ENCODE measurements around the gene MX1. TPM values are rescaled to one million over a fixed set of nuclear protein-coding genes. Genes with fewer than 3 reads are reported as not detected.
"Not testable (repeated sequence)": the region's sequence is repeated elsewhere in the genome, so short reads cannot be mapped to it uniquely, and the experiment has no call there.

The MX1 gene
- total and polyA plus RNA-seq, 11 donors = 6.2 to 53.9 (median 13.6) TPM

DNA sequence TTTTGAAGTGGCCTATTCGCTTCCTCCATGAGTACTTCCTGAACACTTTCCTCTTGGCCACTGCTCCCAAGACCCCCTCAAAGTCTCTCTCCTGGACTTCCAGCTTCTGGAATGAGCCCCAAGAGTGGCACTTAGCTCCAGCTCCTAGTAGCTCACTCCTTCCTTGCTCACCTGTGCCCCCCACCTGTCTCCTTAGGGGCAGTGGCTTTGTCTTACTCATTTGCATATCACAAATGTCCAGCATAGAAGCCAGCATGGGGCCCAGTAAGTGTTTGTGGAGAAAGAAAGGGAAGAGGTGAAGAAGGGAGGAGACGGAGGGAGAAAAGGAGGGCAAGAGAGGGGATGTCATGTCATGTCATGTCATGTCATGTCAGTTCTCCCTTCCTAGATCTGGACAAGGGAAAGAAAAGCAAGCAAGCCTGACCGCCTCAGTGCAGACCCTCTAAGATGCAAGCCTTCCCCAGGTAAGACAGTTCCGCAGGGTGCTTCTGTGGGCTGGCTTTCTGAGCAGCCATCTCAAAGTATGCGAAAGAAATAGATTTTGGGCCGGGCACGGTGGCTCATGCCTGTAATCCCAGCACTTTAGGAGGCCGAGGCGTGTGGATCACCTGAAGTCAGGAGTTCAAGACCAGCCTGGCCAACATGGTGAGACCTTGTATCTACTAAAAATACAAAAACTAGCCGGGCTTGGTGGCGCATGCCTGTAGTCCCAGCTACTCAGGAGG, 6.9 kb upstream of the MX1 start:
- ATAC-seq = no peak
- 92 to 95% (median 94%) methylated on average over 11 of the region's 11 CpGs for WGBS, 4 donors
- no peak for DNase-seq

GRCh38 chr21:41419921-41420862, 5.8 kb upstream of the MX1 start:
- Histone ChIP-seq H3K36me3 (no peaks in the 10 kb centered on the region), H3K27ac (peak overlapping the region; percentile 13 to 95 (median 90)), H3K27me3 (no peaks in the 10 kb centered on the region), H3K9me3 (peaks cover 0 to 11% (median 0%) of the 10 kb centered on the region in 12 donors), H3K4me3 (peak overlapping the region; percentile 40 to 88 (median 68)), H3K4me1 (peaks cover 0 to 36% (median 7%) of the 10 kb centered on the region in 12 donors)
- 6 to 10% (median 7%) methylated on average over 41 to 54 of the region's 54 CpGs for WGBS, 4 donors
- intact Hi-C loops (cut with DNase I) = loop anchor here in 5 of 10 donors (5.0 to 10.0 kb wide), 4 partner anchors 48 to 65 kb away; partner anchors contain the start of gene MX2 (in 2 of the 5)
- DNase-seq (peak; percentile 84 to 90 (median 86)), ATAC-seq (peak; percentile 84 to 97 (median 95))
- TF ChIP-seq CTCF (IDR thresholded peaks at IDR 0.05) = peak in 1 of 12 donors; percentile 15
- TF ChIP-seq POLR2A (IDR thresholded peaks at IDR 0.05) = no peak

More for the DNA sequence above, 6.9 kb upstream of the MX1 start:
- Histone ChIP-seq H3K4me3 (no peak overlapping the region), H3K27ac (peak overlapping the region in 8 of 12 donors; percentile 70 to 95 (median 90)), H3K4me1 (peaks cover 0 to 36% (median 7%) of the 10 kb centered on the region in 12 donors), H3K36me3 (no peaks in the 10 kb centered on the region), H3K27me3 (no peaks in the 10 kb centered on the region), H3K9me3 (peaks cover 0 to 14% (median 0%) of the 10 kb centered on the region in 12 donors)
- TF ChIP-seq CTCF (IDR thresholded peaks at IDR 0.05) (no peak), POLR2A (IDR thresholded peaks at IDR 0.05) (no peak)
- intact Hi-C loops (cut with DNase I) = loop anchor here in 2 of 10 donors (5.0 to 10.0 kb wide), 2 partner anchors 57 to 64 kb away; partner anchors contain the start of gene MX2 (in 1 of the 2)

DNA sequence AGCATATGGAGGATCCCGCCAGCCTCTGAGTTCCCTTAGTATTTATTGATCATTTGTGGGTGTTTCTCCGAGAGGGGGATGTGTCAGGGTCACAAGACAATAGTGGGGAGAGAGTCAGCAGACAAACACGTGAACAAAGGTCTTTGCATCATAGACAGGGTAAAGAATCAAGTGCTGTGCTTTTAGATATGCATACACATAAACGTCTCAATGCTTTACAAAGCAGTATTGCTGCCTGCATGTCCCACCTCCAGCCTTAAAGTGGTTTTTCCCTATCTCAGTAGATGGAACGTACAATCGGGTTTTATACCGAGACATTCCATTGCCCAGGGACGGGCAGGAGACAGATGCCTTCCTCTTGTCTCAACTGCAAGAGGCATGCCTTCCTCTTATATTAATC, 5.0 kb upstream of the MX1 start:
- peaks cover 0 to 42% (median 12%) of the 10 kb centered on the region in 12 donors for H3K4me1 ChIP-seq
- WGBS, 4 donors = 36 to 52% (median 42%) methylated on average over 6 to 8 of the region's 8 CpGs
- not testable (repeated sequence) for H3K27me3 ChIP-seq, H3K36me3 ChIP-seq, DNase-seq, ATAC-seq, H3K9me3 ChIP-seq
- H3K27ac ChIP-seq = peak overlapping the region; percentile 13 to 95 (median 90)
- peak overlapping the region in 11 of 12 donors; percentile 49 to 88 (median 68) for H3K4me3 ChIP-seq
- intact Hi-C loops (cut with DNase I) = loop anchor here in 3 of 10 donors (5.0 kb wide), 3 partner anchors 49 to 59 kb away; partner anchors contain the start of gene MX2 (in 1 of the 3)

DNA sequence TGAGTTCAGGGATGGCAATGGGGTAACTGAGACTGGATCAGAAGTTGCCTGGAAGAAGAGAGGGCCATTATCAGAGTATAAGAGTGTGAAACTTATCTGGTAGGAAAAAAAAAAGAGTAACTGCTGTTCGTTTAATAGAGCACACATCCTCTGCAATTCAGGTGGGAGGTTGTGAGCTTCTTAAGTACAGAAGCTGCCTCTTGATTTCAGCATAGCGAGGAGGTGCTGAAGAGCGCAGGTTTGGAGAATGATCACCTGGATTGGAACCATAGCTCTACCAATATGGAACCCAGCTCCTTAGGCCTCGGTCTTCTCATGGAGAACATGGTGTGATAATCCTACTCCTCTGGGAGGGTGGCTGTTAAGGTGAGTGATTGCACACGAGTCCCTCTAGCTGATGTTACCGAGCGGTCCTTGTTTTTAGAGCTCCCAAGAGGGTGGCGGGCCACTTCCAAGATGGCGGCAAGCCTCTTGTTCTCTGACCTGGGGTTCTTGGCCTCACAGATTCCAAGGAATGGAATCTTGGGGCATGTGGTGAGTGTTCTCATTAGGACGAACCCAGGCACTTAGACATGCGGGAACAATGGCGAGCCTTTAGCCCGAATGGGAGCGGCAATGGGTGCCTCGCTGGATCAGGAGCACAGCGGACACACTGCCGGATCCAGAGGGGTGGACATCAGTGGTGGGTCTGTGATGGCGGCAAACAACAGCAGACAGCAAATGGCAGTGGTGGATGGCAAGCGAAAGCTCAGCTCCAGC, 3.3 kb upstream of the MX1 start:
- intact Hi-C loops (cut with DNase I) = loop anchor here in 3 of 10 donors (5.0 kb wide), 3 partner anchors 50 to 60 kb away; partner anchors contain the start of gene MX2 (in 1 of the 3)
- Histone ChIP-seq H3K27ac (peak overlapping the region in 3 of 12 donors; percentile 14 to 93 (median 22)), H3K9me3 (peaks cover 0 to 2% (median 0%) of the 10 kb centered on the region in 12 donors), H3K4me3 (no peak overlapping the region), H3K4me1 (peaks cover 0 to 53% (median 16%) of the 10 kb centered on the region in 12 donors), H3K36me3 (peaks cover 0 to 3% (median 0%) of the 10 kb centered on the region in 9 donors), H3K27me3 (peaks cover 0 to 9% (median 0%) of the 10 kb centered on the region in 9 donors)
- TF ChIP-seq CTCF (IDR thresholded peaks at IDR 0.05) = no peak
- no peak for TF ChIP-seq POLR2A (IDR thresholded peaks at IDR 0.05)
- WGBS, 4 donors = 90 to 97% (median 94%) methylated on average over 14 to 19 of the region's 19 CpGs
- no peak for ATAC-seq
- no peak for DNase-seq

DNA sequence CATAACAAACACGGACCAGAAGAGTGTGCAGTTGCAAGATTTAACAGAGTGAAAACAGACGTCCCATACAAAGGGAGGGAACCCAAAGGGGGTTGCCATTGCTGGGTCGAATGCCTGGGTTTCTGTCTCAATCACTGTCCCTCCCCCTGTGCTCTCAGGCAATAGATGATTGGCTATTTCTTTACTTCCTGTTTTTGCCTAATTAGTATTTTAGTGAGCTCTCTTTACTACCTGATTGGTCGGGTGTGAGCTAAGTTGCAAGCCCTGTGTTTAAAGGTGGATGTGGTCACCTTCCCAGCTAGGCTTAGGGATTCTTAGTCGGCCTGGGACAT, 2.8 kb upstream of the MX1 start:
- not testable (repeated sequence) for H3K36me3 ChIP-seq, H3K27ac ChIP-seq, ATAC-seq, DNase-seq, H3K27me3 ChIP-seq, H3K9me3 ChIP-seq, H3K4me3 ChIP-seq
- WGBS, 4 donors = 83 to 92% (median 88%) methylated on average over 5 of the region's 5 CpGs
- intact Hi-C loops (cut with DNase I) = loop anchor here in 3 of 10 donors (5.0 kb wide), 3 partner anchors 51 to 61 kb away; partner anchors contain the start of gene MX2 (in 1 of the 3)
- H3K4me1 ChIP-seq = peaks cover 0 to 52% (median 18%) of the 10 kb centered on the region in 12 donors
